RCC 7860 (cell line): Measurements from ENCODE around the gene POU6F2.

Source experiments
- DNase-seq: peaks from one replicate; pipeline ENCODE4 v3.0.0-alpha.2; 2015; ENCODE audit warnings: low spot score
- FAIRE-seq: peaks from 2 replicates; lab custom pipeline; 2012; peaks lifted over from hg19 to GRCh38; lab: Jason Lieb, UNC

Gene POU6F2

GRCh38 chr7:39468808-39469374, 491.2 kb downstream of the POU6F2 start:
- FAIRE-seq = no peak
- DNase-seq = no peak

- peak; percentile 12 for DNase-seq
Measured at GRCh38 chr7:39480901-39481300, 503.2 kb downstream of the POU6F2 start.

GRCh38 chr7:39488467-39489393, 511.0 kb downstream of the POU6F2 start:
- FAIRE-seq = no peak

More at GRCh38 chr7:39480901-39481300, 503.2 kb downstream of the POU6F2 start:
- FAIRE-seq = peak; percentile 14

GRCh38 chr7:39490296-39490695, 512.6 kb downstream of the POU6F2 start:
- FAIRE-seq (no peak), DNase-seq (no peak)

More at GRCh38 chr7:39488467-39489393, 511.0 kb downstream of the POU6F2 start:
- no peak for DNase-seq

GRCh38 chr7:39493934-39494333, 516.2 kb downstream of the POU6F2 start:
- no peak for DNase-seq
- FAIRE-seq = no peak

GRCh38 chr7:39501358-39501757, 523.6 kb downstream of the POU6F2 start:
- FAIRE-seq = no peak
- no peak for DNase-seq

- FAIRE-seq = peak; percentile 96
- DNase-seq = peak; percentile 88
Measured at GRCh38 chr7:39504963-39505362, 527.3 kb downstream of the POU6F2 start.

- DNase-seq (no peak), FAIRE-seq (no peak)
Measured at GRCh38 chr7:39507866-39508551, 530.3 kb downstream of the POU6F2 start.

- DNase-seq = no peak
- FAIRE-seq = no peak
Measured at GRCh38 chr7:39509436-39509835, 531.7 kb downstream of the POU6F2 start.

GRCh38 chr7:39509912-39510311, 532.2 kb downstream of the POU6F2 start:
- DNase-seq (no peak), FAIRE-seq (no peak)

GRCh38 chr7:39510864-39511354, 533.2 kb downstream of the POU6F2 start:
- FAIRE-seq = no peak
- DNase-seq = peak; percentile 30

GRCh38 chr7:39515534-39516228, 538.0 kb downstream of the POU6F2 start:
- FAIRE-seq (no peak), DNase-seq (no peak)

GRCh38 chr7:39516498-39516897, 538.8 kb downstream of the POU6F2 start:
- FAIRE-seq = no peak
- no peak for DNase-seq

GRCh38 chr7:39517240-39517639, 539.5 kb downstream of the POU6F2 start:
- FAIRE-seq = no peak
- no peak for DNase-seq
